Kidney (tissue), 14 donors: ENCODE measurements around the gene CLOCK. TPM values are rescaled to one million over a fixed set of nuclear protein-coding genes. Genes with fewer than 3 reads are reported as not detected.

ENCODE experiments used
- DNase-seq, 5 donors: peaks; one replicate each; pipeline ENCODE4 v3.0.0-alpha.2; 2013 to 2020
- FAIRE-seq: peaks from 2 replicates; lab custom pipeline; 2012; peaks lifted over from hg19 to GRCh38; lab: Jason Lieb, UNC
- H3K27ac ChIP-seq, 2 donors: one replicate each; pipeline ENCODE4 v1.7.0; 2013; ENCODE audit warnings: low read depth in 2 of 2, low read length in 2 of 2, inconsistent platforms in 1 of 2
- H3K27me3 ChIP-seq: one replicate; pipeline ENCODE4 v1.7.1; 2013; ENCODE audit warnings: low read length, inconsistent platforms; ENCODE audit not compliant: control insufficient read depth, insufficient read depth
- H3K36me3 ChIP-seq, 3 donors: one replicate each; pipeline versions ENCODE4 v1.7.0 to v1.7.1; 2013; ENCODE audit warnings: low read length in 3 of 3, control low read depth in 1 of 3, inconsistent platforms in 1 of 3; ENCODE audit not compliant: insufficient read depth in 3 of 3, control insufficient read depth in 2 of 3
- H3K4me1 ChIP-seq, 3 donors: one replicate each; pipeline versions ENCODE4 v1.7.0 to v1.7.1; 2013; ENCODE audit warnings: low read length in 3 of 3, inconsistent platforms in 1 of 3, low read depth in 1 of 3; ENCODE audit not compliant: control insufficient read depth in 2 of 3, insufficient read depth in 2 of 3
- H3K4me3 ChIP-seq, 3 donors: one replicate each; pipeline versions ENCODE4 v1.7.0 to v1.8.1; 2013; ENCODE audit warnings: low read length in 3 of 3, control low read depth in 1 of 3, inconsistent platforms in 1 of 3
- H3K9ac ChIP-seq, 3 donors: one replicate each; pipeline versions ENCODE4 v1.7.0 to v1.7.1; 2013; ENCODE audit warnings: low read length in 3 of 3, control low read depth in 1 of 3, inconsistent platforms in 1 of 3
- H3K9me3 ChIP-seq, 3 donors: one replicate each; pipeline versions ENCODE4 v1.7.0 to v1.7.1; 2013; ENCODE audit warnings: low read length in 3 of 3, control low read depth in 1 of 3, inconsistent platforms in 1 of 3; ENCODE audit not compliant: control insufficient read depth in 2 of 3, insufficient read depth in 1 of 3
- intact Hi-C: fragments of 100-400 bp; cut with DNase I; formaldehyde crosslinking; loops from one replicate; pipeline ENCODE4 v1.11.1; 2022
- polyA plus RNA-seq: library from polyadenylated mRNA; stranded (reverse); fragments of 350-450 nt; fragmentation: Illumina TruSeq; extraction: RNeasy Lipid Tissue Mini Kit (QIAGEN cat#74804); gene quantifications from one replicate; pipeline ENCODE4 v1.2.3, GENCODE V29; 2014; ENCODE audit warnings: low read depth, low replicate concordance; ENCODE audit not compliant: insufficient read depth
- total RNA-seq: library from RNA; stranded (reverse); fragmentation: NEBNext Ultra II Directional; extraction: Animal tissue kit (Norgen Biotek cat#: 25700); gene quantifications from one replicate; pipeline ENCODE4 v1.2.1, GENCODE V29; 2021
- TF ChIP-seq, protein P1 (sequence below): IDR thresholded peaks from 3 replicates; pipeline ENCODE4 v1.5.1; 2012; ENCODE audit warnings: mild to moderate bottlenecking, moderate library complexity, borderline replicate concordance; ENCODE audit not compliant: insufficient read depth; ENCODE audit errors: extremely low read depth
- donor health status: control.
- donor health status: control.
- donor health status: control.
- donor health status: control.
- donor health status: control.
- donor health status: DM: yes; HTN: yes; CAD: no.
- donor health status: Normal renal cell carcinoma (clear cell type).

The CLOCK gene
- total and polyA plus RNA-seq, 2 donors from 2014 or later: 3.8 to 28.9 TPM

DNA sequence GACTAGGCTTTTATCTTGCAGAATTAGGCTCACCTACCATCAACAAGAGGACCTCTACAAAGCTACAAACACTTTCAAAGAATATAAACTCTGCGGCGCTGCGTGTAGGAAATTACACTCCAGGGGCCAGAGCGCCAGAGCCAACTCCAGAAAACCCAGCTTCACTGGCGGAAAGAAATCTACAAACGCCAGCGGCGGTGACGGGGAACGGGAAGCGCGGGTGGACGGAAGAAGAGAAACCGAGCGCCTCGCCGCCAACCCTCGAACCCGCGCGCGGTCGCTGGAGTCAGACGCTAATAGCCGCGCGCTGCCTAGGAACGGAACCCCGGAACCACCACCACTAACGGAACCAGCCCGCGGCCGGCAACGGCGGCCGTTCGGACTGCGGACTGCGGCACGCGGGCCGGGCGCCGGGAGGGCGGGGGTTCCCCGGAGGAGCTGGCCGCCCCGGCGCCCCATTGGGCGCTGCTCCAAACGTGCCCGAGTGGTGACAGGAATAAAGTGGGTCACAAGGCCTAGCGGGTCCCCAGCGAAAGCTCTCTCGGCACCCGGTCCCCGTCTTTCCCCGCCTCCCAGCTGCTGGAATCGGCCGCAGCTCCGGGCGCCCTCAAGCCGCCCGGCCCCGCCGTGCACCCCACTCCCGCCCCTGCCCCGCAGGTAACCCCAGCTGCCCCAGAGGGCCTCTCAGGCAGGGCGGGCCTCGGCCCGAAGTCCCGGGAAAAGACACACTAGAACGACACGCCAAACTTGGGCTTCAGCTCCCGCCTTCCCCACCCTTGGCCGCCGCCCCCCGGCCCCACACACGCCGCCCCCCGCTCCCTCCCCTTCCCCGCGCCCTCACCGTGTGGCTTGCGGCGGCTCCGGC, 836 bp downstream of the CLOCK start:
- Histone ChIP-seq H3K4me1 (peaks cover 0 to 10% (median 4%) of the 10 kb centered on the region in 3 donors), H3K4me3 (peak overlapping the region; percentile 72 to 88 (median 83)), H3K9ac (peak overlapping the region; percentile 35 to 75 (median 52)), H3K27ac (peak overlapping the region; percentile 87 to 96), H3K36me3 (no peaks in the 10 kb centered on the region), H3K9me3 (no peaks in the 10 kb centered on the region), H3K27me3 (no peaks in the 10 kb centered on the region)
- TF ChIP-seq, protein P1, sequence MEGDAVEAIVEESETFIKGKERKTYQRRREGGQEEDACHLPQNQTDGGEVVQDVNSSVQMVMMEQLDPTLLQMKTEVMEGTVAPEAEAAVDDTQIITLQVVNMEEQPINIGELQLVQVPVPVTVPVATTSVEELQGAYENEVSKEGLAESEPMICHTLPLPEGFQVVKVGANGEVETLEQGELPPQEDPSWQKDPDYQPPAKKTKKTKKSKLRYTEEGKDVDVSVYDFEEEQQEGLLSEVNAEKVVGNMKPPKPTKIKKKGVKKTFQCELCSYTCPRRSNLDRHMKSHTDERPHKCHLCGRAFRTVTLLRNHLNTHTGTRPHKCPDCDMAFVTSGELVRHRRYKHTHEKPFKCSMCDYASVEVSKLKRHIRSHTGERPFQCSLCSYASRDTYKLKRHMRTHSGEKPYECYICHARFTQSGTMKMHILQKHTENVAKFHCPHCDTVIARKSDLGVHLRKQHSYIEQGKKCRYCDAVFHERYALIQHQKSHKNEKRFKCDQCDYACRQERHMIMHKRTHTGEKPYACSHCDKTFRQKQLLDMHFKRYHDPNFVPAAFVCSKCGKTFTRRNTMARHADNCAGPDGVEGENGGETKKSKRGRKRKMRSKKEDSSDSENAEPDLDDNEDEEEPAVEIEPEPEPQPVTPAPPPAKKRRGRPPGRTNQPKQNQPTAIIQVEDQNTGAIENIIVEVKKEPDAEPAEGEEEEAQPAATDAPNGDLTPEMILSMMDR: no peak
- DNase-seq (peak; percentile 77 to 94 (median 86)), FAIRE-seq (no peak)
- intact Hi-C loops: no loop called here

DNA sequence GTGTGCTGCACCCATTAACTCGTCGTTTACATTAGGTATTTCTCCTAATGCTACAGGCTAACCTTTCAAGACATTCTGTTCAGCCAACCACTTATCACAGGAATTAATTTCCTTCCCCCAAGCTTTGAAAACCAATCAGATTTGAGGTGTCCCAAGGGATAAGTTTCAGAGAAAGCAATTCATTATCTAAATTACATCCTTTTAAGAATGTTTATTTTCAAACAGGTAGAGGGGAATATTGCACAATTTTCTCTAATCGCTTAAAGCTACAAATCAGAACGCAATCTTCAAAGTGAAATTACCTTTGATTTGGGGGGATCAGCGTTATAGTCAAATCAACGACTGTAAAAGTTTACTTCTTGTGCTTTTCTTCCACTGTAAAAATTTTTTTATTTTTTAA, 1.6 kb downstream of the CLOCK start:
- no peaks in the 10 kb centered on the region for H3K27me3 ChIP-seq
- FAIRE-seq: no peak
- H3K27ac ChIP-seq: peak overlapping the region; percentile 87 to 96
- no peaks in the 10 kb centered on the region for H3K36me3 ChIP-seq
- intact Hi-C loops: no loop called here
- peak in 2 of 5 donors; percentile 55 to 59 for DNase-seq
- H3K4me3 ChIP-seq: peak overlapping the region; percentile 72 to 88 (median 83)
- H3K9me3 ChIP-seq: no peaks in the 10 kb centered on the region
- peaks cover 0 to 10% (median 4%) of the 10 kb centered on the region in 3 donors for H3K4me1 ChIP-seq
- TF ChIP-seq, protein P1: no peak
- H3K9ac ChIP-seq: peak overlapping the region; percentile 35 to 75 (median 52)

DNA sequence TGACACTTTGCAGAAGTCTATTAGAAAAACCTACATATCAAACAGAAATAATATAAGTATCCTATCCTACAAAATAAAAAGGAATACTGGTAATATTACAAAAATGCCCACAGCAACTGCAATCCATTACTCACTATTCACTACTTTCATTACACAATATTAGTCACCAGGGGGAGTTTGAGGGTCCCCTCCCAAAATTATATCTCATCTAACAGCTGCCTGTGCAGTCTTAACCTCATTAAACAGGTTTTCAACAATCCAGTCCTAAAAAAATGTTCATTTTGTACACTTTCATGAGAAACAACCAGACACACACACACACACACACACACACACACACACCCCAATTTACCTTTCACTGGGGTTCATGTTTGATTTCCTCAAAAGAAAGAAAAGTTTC, 2.9 kb downstream of the CLOCK start:
- Histone ChIP-seq H3K4me1 (peaks cover 0 to 10% (median 4%) of the 10 kb centered on the region in 3 donors), H3K36me3 (no peaks in the 10 kb centered on the region), H3K9ac (no peak overlapping the region), H3K9me3 (no peaks in the 10 kb centered on the region), H3K27ac (no peak overlapping the region), H3K27me3 (no peaks in the 10 kb centered on the region), H3K4me3 (no peak overlapping the region)
- TF ChIP-seq, protein P1: no peak
- DNase-seq (peak in 1 of 5 donors; percentile 3), FAIRE-seq (no peak)
- intact Hi-C loops: no loop called here
